ENCODE data around the gene POLQ.
"Not testable (repeated sequence)": the region's sequence is repeated elsewhere in the genome, so short reads cannot be mapped to it uniquely, and the experiment has no call there.

Gene POLQ

DNA sequence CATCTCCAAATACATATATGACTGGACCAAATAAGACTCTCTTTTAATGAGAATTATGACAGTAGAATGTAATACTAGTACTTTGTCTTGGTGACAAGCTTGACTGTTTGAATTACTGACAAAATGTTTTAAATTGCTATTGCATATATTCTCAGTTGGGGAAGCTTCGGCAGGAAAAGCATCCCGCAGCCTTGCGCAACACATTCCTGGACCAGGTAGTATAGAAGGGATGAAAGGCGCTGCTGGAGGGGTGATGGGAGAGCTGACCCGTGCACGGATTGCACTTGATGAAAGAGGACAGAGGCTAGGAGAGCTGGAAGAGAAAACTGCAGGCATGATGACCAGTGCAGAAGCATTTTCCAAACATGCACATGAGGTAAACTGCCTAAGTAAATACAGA is 127.6 kb downstream of the POLQ start:
- DNase-seq (ENCODE audit: low spot score): no peak

DNA sequence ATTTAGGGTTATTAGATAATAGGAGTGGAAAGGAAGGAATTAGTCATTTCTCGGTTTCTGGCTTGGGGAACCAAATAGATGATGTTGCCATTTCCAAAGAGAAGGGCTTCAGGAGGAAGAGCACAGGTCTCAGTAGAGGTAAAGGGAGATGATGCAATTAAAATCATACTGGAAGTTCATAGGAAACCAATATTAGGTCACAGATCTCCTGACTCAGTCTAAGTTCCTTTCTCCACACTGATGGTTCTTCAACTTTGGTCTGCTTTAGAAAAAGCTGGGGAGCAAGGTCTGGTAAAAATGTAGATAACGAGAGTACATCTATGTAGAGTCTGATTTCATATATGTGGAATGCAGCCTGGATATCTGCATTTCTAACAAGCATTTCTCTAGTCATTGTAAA is 130.9 kb downstream of the POLQ start:
- no peak for DNase-seq (ENCODE audit: low spot score)

GRCh38 chr3:121411523-121411922 is 134.3 kb downstream of the POLQ start:
- DNase-seq (ENCODE audit: low spot score): peak; percentile 10

DNA sequence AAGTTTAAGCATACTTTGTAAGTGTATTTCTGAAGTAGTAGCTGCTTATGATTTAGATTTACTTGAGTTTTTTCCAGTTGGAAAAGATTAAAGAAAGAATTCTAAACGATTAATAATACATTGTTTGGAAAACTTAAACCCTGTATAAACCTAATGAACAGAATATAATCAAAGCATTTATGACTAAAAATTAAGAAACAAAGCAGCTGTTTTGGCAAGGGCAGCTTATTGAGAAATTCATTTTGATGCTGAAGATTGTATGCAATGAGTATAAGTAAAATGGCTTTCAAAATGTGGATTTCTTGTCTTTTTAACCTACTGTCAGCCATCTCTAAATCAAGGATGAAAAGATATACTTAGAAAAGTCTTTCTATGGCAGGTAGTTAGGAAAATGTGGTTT is 140.2 kb downstream of the POLQ start:
- DNase-seq (ENCODE audit: low spot score): no peak

DNA sequence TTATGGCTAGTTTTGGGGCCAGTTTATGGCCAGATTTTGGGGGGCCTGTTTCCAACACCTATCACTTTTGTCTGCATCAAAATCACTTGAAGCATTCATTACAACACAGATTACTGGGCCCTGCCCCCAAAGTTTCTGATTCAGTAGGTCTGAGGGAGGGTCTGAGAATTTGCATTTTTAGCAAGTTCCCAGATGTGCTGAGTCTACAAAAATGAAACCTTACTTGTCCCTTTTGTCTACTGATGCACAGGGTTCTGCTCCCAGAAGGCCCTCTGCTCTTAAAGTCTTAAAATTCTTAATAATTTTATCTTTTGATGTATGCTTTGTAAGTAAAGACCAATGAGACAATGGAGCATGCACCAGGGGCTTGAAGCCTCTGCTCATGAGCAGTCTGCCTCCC is 146.0 kb downstream of the POLQ start:
- DNase-seq (ENCODE audit: low spot score): no peak

DNA sequence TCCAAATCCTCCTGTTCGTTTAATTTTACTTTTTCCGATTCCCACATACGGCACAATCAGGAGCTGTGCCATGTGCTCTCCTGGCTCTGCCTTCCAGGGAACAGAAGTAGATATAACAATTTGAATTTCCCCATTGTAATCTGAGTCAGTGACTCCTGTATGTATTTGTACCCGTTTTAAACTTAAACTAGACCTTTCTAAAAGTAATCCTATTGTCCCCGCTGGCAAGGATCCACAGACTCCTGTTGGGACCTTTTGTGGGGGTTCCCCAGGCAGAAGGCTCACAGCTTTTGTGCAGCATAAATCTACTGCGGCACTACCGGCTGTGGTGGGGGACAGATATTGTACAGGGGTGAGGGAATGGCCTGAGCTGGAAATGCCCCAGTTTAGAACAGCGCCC is 147.7 kb downstream of the POLQ start:
- DNase-seq (ENCODE audit: low spot score): not testable (repeated sequence)

- not testable (repeated sequence) for DNase-seq (ENCODE audit: low spot score)
Observed at GRCh38 chr3:121395967-121396366, 149.8 kb downstream of the POLQ start.

GRCh38 chr3:121388308-121388707 is 157.5 kb downstream of the POLQ start:
- DNase-seq (ENCODE audit: low spot score): not testable (repeated sequence)
